H1 (cell line): Measurements from ENCODE around the gene CYB5R3. TPM values are rescaled to one million over a fixed set of nuclear protein-coding genes. Genes with fewer than 3 reads are reported as not detected.

ENCODE experiments used
- E2F6 ChIP-seq: IDR thresholded peaks from 2 replicates; pipeline ENCODE4 v1.6.1; 2012; ENCODE audit warnings: inconsistent platforms
- EGR1 ChIP-seq: IDR thresholded peaks from 2 replicates; pipeline ENCODE4 v1.6.1; 2011; ENCODE audit warnings: low read depth, low read length, borderline replicate concordance
- GABPA ChIP-seq: IDR thresholded peaks from 2 replicates; pipeline ENCODE4 v1.6.1; 2011; ENCODE audit warnings: mild to moderate bottlenecking, low read length, moderate library complexity, borderline replicate concordance; ENCODE audit not compliant: insufficient read depth
- TAF7 ChIP-seq: optimal IDR thresholded peaks from 2 replicates; pipeline ENCODE3; 2011; ENCODE audit warnings: low read depth, mild to moderate bottlenecking, inconsistent platforms, low read length, moderate library complexity, borderline replicate concordance
- TEAD4 ChIP-seq: IDR thresholded peaks from 2 replicates; pipeline ENCODE4 v1.6.1; 2012; ENCODE audit warnings: low read depth, low read length, inconsistent platforms, mixed read lengths
- USF2 ChIP-seq: IDR thresholded peaks from 2 replicates; pipeline ENCODE4 v1.6.1; 2011; ENCODE audit warnings: low read length, improper control_type of control experiment
- polyA plus RNA-seq, 7 experiments: library from polyadenylated mRNA; depleted of rRNA in 3 of 7; stranded (reverse) in 5 of 7; unstranded in 2 of 7; fragments of >200 nt in 5 of 7; fragments of 200-250 nt in 2 of 7; gene quantifications; 1 replicate in 5 of 7; 2 replicates in 1 of 7; 4 replicates in 1 of 7; pipeline versions ENCODE4 v1.2.1 to v1.2.3, GENCODE V29; 2011 to 2013; ENCODE audit warnings: missing spikeins in 2 of 7, mixed read lengths in 2 of 7
- total RNA-seq: library from RNA; stranded (reverse); fragmentation: NEBNext Ultra II Directional; extraction: Animal tissue kit (Norgen Biotek cat#: 25700); gene quantifications from 2 replicates; pipeline ENCODE4 v1.2.1, GENCODE V29; 2021

Gene CYB5R3
- total and polyA plus RNA-seq, 2 of the 8 experiments (the other 6 are each of a cell fraction or from before 2014, with no cell fraction given), result 75.3 to 113 TPM

- no peak for TF ChIP-seq TAF7
- TF ChIP-seq GABPA, result no peak
- no peak for TF ChIP-seq E2F6
- no peak for TF ChIP-seq USF2
- no peak for TF ChIP-seq TEAD4
- TF ChIP-seq EGR1, result no peak
- TF ChIP-seq, all 59 proteins: peak for 0
Observed at GRCh38 chr22:42642806-42643633, 6.2 kb downstream of the CYB5R3 start (continued).
